ENCODE measurements around the gene SETMAR. TPM values are rescaled to one million over a fixed set of nuclear protein-coding genes. Genes with fewer than 3 reads are reported as not detected.

Gene SETMAR
- total RNA-seq, 2 experiments from 2014 or later = 16.6 to 19.2 TPM

DNA sequence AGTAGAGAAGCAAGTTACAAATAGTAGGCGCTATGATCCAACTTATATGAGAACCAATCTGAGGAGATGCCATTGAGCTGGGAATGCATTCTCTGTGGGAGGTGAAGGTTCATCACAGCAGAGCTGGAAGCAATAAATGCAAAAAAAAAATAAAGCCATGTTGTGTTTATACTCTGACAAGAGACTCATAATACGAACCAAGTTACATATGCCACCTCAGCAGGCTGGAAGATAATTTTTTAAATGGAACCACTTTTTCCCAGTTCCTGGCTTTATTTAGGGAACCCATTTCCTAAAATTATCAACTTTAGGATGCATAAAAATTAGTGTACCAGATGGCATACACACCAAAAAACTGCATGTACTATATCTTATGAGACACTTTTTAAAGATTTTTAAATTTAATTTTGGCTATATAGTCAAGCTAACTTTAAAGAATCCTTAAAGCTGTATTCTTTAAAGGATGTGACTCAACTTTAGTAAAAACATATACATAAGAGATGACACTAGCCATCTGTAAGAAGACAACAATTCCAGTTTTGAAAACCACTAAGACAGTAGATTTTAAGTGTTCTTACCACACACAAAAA is 23.6 kb upstream of the SETMAR start:
- intact Hi-C loops (cut with micrococcal nuclease; ENCODE audit: unreplicated experiment) = loop anchor here (10.0 kb wide), 1 partner anchor 255 kb away; no protein-coding TSS in a partner anchor
- CTCF ChIA-PET (ENCODE audit: unreplicated experiment) = no interaction called here
- Histone ChIP-seq H3K4me1 (ENCODE audit: insufficient read depth, low read length, poor library complexity, severe bottlenecking) (no peaks in the 10 kb centered on the region), H3K9me3 (ENCODE audit: low read length) (no peaks in the 10 kb centered on the region), H3K27ac (ENCODE audit: low read depth, low read length, poor library complexity, severe bottlenecking) (no peak overlapping the region), H3K4me2 (ENCODE audit: low read length) (no peak overlapping the region), H2AFZ (ENCODE audit: low read length) (no peak overlapping the region), H4K20me1 (ENCODE audit: insufficient read depth, low read length) (no peaks in the 10 kb centered on the region; the same call in 1 of the 2 replicates), H3K79me2 (ENCODE audit: insufficient read depth, low read depth, low read length) (no peaks in the 10 kb centered on the region), H3K36me3 (ENCODE audit: insufficient read depth, low read length) (no peaks in the 10 kb centered on the region), H3K9me2 (ENCODE audit: insufficient read depth, low read length) (no peaks in the 10 kb centered on the region), H3K4me3 (ENCODE audit: low read depth, low read length, poor library complexity, severe bottlenecking) (no peak overlapping the region)
- TF ChIP-seq EZH2phosphoT487 (IDR thresholded peaks at IDR 0.05; ENCODE audit: borderline replicate concordance, low read depth, low read length) = no peak
- TF ChIP-seq, protein P1, sequence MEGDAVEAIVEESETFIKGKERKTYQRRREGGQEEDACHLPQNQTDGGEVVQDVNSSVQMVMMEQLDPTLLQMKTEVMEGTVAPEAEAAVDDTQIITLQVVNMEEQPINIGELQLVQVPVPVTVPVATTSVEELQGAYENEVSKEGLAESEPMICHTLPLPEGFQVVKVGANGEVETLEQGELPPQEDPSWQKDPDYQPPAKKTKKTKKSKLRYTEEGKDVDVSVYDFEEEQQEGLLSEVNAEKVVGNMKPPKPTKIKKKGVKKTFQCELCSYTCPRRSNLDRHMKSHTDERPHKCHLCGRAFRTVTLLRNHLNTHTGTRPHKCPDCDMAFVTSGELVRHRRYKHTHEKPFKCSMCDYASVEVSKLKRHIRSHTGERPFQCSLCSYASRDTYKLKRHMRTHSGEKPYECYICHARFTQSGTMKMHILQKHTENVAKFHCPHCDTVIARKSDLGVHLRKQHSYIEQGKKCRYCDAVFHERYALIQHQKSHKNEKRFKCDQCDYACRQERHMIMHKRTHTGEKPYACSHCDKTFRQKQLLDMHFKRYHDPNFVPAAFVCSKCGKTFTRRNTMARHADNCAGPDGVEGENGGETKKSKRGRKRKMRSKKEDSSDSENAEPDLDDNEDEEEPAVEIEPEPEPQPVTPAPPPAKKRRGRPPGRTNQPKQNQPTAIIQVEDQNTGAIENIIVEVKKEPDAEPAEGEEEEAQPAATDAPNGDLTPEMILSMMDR (conservative IDR thresholded peaks at IDR 0.05; ENCODE audit: low read length) = no peak
- no TSS peak for BruUV-seq (replicated peaks)
- DNase-seq (ENCODE audit: low spot score) = no peak
- POLR2A ChIA-PET = interaction anchor here (0.6 to 1.3 kb wide), 2 partner anchors 227 to 796 kb away, joined by 3 read pairs; no protein-coding TSS in a partner anchor

GRCh38 chr3:4281991-4282390 is 21.2 kb upstream of the SETMAR start:
- Histone ChIP-seq H3K4me1 (ENCODE audit: insufficient read depth, low read length, poor library complexity, severe bottlenecking) (no peaks in the 10 kb centered on the region), H3K27ac (ENCODE audit: low read depth, low read length, poor library complexity, severe bottlenecking) (no peak overlapping the region), H3K9me3 (ENCODE audit: low read length) (no peaks in the 10 kb centered on the region), H3K4me2 (ENCODE audit: low read length) (no peak overlapping the region), H2AFZ (ENCODE audit: low read length) (no peak overlapping the region), H3K36me3 (ENCODE audit: insufficient read depth, low read length) (no peaks in the 10 kb centered on the region), H3K79me2 (ENCODE audit: insufficient read depth, low read depth, low read length) (no peaks in the 10 kb centered on the region), H3K9me2 (ENCODE audit: insufficient read depth, low read length) (no peaks in the 10 kb centered on the region), H3K4me3 (ENCODE audit: low read depth, low read length, poor library complexity, severe bottlenecking) (no peak overlapping the region), H4K20me1 (ENCODE audit: insufficient read depth, low read length) (no peaks in the 10 kb centered on the region; the same call in 1 of the 2 replicates)
- no TSS peak for BruUV-seq (replicated peaks)
- TF ChIP-seq EZH2phosphoT487 (IDR thresholded peaks at IDR 0.05; ENCODE audit: borderline replicate concordance, low read depth, low read length) = no peak
- TF ChIP-seq, protein P1 (conservative IDR thresholded peaks at IDR 0.05; ENCODE audit: low read length) = no peak
- intact Hi-C loops (cut with micrococcal nuclease; ENCODE audit: unreplicated experiment) = no loop called here
- ChIA-PET CTCF (ENCODE audit: unreplicated experiment) (no interaction called here), POLR2A (no interaction called here)
- DNase-seq (ENCODE audit: low spot score) = no peak

GRCh38 chr3:4284865-4285264 is 18.3 kb upstream of the SETMAR start:
- H3K36me3 ChIP-seq (ENCODE audit: insufficient read depth, low read length) = no peaks in the 10 kb centered on the region
- no peaks in the 10 kb centered on the region for H3K4me1 ChIP-seq (ENCODE audit: insufficient read depth, low read length, poor library complexity, severe bottlenecking)
- no TSS peak for BruUV-seq (replicated peaks)
- no peak overlapping the region for H2AFZ ChIP-seq (ENCODE audit: low read length)
- intact Hi-C loops (cut with micrococcal nuclease; ENCODE audit: unreplicated experiment) = no loop called here
- no peaks in the 10 kb centered on the region for H3K79me2 ChIP-seq (ENCODE audit: insufficient read depth, low read depth, low read length)
- DNase-seq (ENCODE audit: low spot score) = no peak
- H3K9me3 ChIP-seq (ENCODE audit: low read length) = no peaks in the 10 kb centered on the region
- H4K20me1 ChIP-seq (ENCODE audit: insufficient read depth, low read length) = peaks cover 6% of the 10 kb centered on the region
- H3K4me3 ChIP-seq (ENCODE audit: low read depth, low read length, poor library complexity, severe bottlenecking) = no peak overlapping the region
- ChIA-PET CTCF (ENCODE audit: unreplicated experiment) (no interaction called here), POLR2A (interaction anchor here (0.7 kb wide), 1 partner anchor 367 kb away, joined by 3 read pairs; no protein-coding TSS in a partner anchor)
- H3K4me2 ChIP-seq (ENCODE audit: low read length) = no peak overlapping the region
- TF ChIP-seq, protein P1 (conservative IDR thresholded peaks at IDR 0.05; ENCODE audit: low read length) = no peak
- no peak for TF ChIP-seq EZH2phosphoT487 (IDR thresholded peaks at IDR 0.05; ENCODE audit: borderline replicate concordance, low read depth, low read length)
- no peak overlapping the region for H3K27ac ChIP-seq (ENCODE audit: low read depth, low read length, poor library complexity, severe bottlenecking)
- H3K9me2 ChIP-seq (ENCODE audit: insufficient read depth, low read length) = no peaks in the 10 kb centered on the region
